ENCODE results near the gene GDF15. TPM values are rescaled to one million over a fixed set of nuclear protein-coding genes. Genes with fewer than 3 reads are reported as not detected.
"Not testable (repeated sequence)": the region's sequence is repeated elsewhere in the genome, so short reads cannot be mapped to it uniquely, and the experiment has no call there.

GDF15 gene
- total RNA-seq, 1 donor from 2014 or later, result 190 TPM

DNA sequence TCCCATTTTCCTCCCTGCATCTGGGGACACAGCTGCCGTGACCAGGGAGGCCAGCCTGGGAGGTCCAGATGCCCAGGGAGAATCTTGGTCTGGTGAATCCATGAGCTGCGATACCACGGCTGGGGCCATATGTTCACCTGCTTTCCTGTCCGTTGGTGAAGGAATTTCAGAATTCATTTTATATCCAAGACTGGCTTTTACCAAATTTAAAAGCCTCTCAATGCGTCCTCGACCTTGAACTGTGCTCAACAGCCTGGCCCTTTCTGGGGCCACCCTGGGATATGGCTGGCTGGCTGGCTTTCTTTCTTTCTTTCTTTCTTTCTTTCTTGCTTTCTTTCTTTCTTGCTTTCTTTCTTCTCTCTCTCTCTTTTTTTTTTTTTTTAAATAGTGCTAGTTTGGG, 22.2 kb upstream of the GDF15 start:
- DNase-seq (ENCODE audit: low read depth), result no peak

DNA sequence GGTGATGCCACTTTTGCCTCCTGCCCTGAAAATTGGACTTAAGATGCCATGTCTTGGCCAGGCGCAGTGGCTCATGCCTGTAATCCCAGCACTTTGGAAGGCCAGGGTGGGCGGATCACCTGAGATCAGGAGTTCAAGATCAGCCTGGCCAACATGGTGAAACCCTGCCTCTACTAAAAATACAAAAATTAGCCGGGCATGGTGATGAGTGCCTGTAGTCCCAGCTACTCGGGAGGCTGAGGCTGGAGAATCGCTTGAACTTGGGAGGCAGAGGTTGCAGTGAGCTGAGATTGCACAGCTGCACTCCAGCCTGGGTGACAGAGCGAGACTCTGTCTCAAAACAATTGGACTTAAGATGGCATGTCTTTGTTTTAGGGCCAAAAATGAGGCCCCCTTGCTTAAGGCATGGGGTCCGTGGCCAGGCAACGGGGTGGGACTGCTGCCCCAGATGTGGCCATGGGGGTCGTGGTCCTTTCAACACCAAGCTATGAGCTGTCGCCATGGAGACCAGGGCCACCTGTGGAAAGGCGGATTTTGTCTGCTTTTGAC, 21.6 kb upstream of the GDF15 start:
- not testable (repeated sequence) for DNase-seq (ENCODE audit: low read depth)

DNA sequence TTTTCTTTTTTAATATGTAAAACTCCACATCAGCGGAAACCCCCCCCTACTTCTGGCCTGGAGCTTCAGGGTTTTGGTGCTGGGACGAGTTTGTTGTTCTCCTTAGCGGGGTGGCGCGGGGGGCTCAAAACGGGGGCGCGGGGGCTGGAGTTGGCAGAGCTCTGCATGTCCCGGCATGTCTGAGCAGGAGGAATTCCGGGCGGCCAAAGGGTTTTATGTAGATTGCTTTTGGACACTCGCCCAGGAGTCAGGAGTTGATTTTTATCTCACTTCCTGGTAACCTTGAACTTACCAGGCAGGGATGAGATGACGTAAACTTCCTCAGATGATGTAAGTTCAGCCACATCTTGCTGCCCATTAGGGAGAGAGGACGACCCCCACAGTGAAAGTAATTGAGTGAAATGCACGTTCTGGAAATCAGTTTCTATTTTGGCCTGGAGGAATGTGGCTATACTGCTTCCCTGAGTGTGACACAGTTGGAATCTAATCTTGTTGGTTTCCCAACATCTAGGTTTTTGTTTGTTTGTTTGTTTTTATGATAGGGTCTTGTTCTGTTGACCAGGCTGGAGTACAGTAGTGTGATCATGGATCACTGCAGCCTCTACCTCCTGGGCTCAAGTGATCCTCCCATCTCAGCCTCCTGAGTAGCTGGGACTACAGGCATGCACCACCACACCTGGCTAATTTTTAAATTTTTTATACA, 21.0 kb upstream of the GDF15 start:
- peak; percentile 100 for DNase-seq (ENCODE audit: low read depth)

DNA sequence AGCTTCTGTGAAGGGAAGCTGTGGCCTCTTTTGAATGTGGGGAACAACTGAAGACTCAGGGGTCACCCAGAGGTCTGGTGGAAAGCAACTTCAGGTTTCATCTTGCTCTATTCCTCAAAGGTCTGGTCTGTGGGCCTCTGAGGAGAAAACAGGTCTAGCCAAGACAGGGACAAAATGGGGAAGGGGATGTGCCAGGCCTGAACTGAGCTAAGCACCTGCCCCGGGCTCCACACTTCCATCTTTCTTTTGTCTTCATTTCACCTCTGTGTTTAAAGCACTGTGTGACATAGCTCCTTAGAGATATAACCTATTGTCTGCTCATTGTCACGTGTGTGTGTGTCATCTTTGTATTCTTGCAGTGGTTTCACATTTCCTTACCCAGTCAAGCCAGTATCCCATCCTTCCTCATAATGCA, 19.9 kb upstream of the GDF15 start:
- peak; percentile 32 for DNase-seq (ENCODE audit: low read depth)

DNA sequence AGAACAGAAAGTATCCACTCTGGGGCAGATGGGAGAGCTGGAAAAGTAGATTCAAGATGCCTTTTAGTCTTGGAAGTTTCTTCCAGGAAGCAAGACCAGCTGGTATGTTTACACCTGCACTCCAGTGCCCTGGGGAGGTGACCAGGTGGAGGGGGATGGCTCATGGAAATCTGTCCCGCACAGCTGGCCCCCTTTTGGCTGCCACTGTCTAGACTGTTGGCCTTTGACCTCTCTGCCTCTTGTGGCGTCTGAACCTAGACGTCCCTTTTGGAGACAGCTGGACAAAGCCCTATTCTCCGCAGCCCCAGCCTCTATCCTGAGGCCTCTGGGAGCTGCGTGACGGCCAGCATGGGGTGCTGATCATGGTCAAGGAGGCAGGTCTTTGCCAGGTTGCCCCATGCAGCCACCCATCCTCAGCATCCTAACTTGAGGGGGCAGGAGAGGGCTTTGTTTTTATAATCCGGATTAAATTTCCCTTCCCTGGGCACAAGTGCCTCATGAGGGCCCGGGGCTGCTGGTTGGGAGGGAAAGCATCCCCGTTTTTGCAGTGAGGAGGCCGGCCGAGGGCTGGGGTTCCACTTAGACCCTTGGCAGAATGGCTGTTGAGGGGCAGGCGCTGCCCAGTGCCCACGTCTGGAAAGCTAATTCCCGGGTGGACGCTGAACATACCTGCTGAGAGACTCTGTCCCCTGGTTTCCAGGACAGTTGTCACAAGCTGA, 17.3 kb upstream of the GDF15 start:
- no peak for DNase-seq (ENCODE audit: low read depth)

DNA sequence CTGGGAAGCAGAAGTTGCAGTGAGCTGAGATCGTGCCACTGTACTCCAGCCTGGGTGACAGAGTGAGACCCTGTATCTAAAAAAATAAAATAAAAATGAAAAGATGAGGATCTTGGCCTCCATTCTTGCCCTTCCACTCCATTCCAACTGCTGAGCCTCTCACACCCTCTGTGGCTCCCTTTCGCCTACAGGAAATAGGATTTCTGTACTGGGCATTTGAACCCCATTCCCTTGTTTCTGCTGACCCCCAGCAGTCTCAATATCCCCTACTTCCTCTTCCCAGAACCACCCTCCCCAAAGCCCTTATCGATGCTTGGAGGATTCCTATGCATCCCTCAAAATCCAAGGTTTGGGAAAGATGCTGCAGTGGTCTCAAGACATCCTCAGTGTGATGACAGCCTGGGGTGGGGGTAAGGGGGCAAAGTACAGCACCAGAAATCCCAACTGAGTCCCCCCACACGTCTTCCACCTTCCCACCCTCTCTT, 12.5 kb upstream of the GDF15 start:
- DNase-seq (ENCODE audit: low read depth), result no peak

DNA sequence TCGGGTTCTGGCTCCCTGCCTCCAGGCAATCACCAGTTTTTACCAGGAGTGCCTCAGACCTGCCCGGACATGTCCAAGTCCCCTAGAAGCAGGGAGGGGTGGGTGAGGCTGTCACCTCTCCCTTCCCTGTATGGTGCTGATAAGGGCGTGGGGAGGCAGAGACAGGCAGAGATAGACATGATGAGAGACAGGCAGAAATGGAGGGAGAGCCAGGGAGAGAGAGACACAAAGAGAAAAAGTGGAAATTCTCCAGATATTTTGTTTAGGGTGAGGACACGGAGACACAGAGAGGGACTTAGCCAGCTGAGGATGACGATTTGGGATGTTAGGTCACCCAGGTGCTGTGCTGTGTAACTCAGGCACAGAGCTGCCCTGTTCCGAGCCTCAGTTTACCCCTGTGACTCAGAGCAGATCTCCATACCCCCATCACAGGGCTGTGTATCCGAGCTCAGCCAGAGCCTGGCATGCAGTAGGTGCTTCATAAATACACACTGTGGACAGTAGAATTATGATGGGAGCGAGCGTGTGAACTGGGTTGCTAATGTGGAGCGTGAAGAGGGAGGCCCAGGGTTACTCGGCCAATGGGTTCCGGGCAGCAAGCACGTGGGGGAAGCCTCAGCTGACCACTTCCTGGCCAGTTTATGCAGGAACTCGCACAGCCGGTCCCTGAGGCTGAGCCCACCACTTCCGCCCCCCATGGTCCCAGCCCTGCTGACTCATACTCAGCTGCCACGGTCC, 11.9 kb upstream of the GDF15 start:
- DNase-seq (ENCODE audit: low read depth), result peak; percentile 97

DNA sequence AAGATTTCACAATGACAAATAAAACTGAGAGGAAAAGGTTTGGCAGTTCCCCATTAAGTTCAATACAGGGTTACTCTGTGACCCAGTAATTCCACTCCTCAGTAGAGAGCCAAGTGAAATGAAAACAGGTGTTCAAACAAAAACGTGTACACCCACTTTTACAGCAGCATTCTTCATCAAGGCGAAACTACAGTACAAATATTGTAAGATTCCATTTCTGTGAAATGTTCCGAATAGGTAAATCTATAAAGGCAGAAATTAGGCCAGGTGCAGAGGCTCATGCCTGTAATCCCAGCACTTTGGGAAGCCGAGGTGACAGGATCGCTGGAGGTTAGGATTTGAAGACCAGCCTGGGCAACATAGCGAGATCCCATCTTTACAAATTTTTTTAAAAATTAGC, 8.9 kb upstream of the GDF15 start:
- no peak for DNase-seq (ENCODE audit: low read depth)

DNA sequence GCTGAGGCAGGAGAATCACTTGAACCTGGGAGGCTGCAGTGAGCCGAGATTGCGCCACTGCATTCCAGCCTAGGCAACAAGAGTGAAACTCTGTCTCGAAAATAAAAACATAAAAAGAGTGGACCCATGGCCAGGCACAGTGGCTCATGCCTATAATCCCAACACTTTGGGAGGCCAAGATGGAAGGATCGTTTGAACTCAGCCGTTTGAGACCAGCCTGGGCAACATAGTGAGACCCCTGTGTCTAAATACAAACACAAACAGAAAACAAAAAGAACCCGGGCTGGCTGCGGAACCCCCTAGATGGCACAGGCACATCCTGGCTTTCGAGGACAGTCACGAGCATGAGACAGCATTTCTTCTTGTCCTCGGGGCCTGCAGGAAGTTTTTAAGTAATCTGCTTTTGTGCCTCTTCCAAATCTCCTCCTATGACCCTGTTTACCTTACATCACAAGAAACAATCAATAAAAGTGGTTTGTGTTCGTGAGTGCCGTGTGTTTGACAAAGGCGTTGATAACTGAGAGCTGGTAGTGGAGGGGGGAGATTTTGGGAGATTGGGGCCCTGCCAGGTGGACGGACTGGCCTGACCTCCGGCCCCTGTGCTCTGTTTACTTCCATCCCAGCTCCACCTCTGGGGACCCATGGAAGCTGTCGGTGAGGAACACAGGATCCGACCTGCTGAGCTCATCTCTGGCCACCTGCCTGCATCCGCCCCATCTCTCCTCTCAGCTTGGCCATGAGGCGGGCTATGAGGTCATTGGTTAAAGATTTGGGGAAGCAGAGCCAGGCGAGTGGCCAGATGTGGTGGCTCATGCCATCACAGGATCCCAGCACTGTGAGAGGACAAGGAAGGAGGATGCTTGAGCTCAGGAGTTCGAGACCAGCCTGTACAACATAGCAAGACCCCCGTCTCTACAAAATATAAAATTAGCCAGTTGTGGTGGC, 5.9 kb upstream of the GDF15 start:
- peak; percentile 70 for DNase-seq (ENCODE audit: low read depth)

DNA sequence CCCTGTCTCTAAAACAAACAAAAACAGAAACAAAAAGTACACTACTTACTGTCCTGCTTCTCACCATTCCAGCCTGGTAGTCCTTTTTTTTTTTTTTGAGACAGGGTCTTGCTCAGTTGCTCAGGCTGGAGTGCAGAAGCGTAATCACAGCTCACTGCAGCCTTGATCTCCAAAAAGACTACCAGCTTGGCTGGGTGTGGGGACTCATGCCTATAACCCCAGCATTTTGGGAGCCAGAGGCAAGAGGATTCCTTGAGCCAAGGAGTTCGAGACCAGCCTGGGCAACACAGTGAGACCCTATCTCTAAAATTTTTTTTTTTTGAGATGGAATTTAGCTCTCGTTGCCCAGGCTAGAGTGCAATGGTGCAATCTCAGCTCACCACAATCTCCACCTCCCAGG, 5.1 kb upstream of the GDF15 start:
- no peak for DNase-seq (ENCODE audit: low read depth)

DNA sequence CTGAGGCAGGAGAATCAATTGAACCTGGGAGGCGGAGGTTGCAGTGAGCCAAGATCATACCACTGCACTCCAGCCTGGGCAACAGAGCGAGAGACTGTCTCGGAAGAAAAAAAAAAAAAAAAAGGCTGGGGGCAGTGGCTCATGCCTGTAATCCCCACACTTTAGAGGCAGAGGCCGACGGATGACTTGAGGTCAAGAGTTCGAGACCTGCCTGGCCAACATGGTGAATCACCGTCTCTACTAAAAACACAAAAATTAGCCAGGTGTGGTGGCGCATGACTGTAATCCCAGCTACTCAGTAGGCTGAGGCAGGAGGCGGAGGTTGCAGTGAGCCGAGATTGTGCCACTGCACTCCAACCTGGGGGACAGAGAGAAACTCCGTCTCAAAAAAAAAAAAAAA, 2.3 kb upstream of the GDF15 start:
- peak; percentile 61 for DNase-seq (ENCODE audit: low read depth)

DNA sequence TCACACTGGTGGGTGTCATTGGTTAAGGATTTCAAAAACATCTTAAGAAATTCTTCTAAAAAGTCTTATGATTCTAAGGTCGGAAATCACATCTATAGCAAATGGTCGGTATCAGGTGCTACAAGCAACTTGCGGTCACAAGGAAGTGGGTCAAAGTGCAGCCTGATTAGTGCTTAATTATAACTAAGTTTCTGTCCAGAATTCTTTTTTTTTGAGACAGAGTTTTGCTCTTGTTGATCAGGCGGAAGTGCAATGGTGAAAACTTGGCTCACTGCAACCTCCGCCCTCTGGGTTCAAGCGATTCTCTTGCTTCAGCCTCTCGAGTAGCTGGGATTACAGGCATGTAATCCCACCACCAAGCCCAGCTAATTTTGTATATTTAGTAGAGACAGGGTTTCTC, 1.2 kb upstream of the GDF15 start:
- DNase-seq (ENCODE audit: low read depth), result no peak

DNA sequence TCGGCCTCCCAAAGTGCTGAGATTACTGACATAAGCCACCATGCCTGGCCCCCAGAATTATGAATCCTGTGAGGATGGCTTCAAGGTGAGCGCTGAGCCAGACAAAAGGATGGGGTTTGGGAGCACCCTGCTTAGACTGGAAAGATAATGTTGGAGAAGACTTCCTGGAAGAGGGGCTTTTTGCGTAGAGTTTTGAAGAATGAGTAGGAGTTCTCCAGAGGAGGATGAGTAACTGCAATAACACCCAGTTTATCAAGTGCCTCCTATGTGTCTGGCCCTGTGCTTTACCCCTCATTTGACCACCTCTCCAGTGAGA, 641 bp upstream of the GDF15 start:
- no peak for DNase-seq (ENCODE audit: low read depth)

DNA sequence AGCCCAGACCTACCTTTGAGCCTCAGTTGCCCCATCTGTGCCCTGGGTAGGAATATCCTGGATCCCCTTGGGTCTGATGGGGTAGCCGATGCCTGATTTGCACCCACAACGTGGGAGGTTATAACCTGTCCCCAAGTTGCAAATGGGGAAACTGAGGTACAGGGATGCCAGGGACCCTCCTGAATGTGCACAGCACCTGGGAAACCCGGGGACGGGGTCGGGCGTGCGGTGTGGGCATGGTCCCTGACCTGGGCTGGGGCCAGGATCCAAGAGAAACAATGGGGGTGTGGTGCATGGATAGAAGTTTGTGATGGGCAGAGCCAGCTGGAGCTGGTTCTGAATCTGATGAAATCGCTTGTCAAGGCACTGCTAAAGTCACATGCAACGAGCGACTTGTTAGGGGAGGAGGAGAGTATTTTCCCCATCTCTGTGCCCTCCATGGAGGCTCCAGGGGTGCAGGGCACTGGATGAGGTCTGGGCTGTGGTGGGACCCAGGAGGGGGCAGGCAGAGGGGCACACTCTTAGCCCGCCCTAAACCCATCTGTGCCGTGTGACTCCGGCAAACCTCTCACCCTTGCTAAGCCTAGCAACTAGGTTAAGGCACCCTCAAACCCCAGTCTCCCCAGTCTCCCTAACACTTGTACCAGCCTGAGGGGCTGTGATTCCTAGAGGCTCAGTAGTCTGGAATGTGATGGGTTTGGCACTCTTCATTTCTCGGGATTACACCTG, 749 bp downstream of the GDF15 start:
- peak; percentile 53 for DNase-seq (ENCODE audit: low read depth)

DNA sequence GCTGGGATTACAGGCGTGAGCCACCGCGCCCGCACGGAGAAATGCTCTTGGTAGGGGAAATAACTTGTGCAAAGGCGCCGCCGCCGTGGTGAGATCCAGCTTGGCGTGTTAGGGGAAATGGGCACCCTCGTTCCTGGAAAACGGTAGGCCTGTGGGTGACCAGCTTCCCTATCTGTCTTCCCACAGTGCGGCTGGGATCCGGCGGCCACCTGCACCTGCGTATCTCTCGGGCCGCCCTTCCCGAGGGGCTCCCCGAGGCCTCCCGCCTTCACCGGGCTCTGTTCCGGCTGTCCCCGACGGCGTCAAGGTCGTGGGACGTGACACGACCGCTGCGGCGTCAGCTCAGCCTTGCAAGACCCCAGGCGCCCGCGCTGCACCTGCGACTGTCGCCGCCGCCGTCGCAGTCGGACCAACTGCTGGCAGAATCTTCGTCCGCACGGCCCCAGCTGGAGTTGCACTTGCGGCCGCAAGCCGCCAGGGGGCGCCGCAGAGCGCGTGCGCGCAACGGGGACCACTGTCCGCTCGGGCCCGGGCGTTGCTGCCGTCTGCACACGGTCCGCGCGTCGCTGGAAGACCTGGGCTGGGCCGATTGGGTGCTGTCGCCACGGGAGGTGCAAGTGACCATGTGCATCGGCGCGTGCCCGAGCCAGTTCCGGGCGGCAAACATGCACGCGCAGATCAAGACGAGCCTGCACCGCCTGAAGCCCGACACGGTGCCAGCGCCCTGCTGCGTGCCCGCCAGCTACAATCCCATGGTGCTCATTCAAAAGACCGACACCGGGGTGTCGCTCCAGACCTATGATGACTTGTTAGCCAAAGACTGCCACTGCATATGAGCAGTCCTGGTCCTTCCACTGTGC, 2.4 kb downstream of the GDF15 start:
- no peak for DNase-seq (ENCODE audit: low read depth)

DNA sequence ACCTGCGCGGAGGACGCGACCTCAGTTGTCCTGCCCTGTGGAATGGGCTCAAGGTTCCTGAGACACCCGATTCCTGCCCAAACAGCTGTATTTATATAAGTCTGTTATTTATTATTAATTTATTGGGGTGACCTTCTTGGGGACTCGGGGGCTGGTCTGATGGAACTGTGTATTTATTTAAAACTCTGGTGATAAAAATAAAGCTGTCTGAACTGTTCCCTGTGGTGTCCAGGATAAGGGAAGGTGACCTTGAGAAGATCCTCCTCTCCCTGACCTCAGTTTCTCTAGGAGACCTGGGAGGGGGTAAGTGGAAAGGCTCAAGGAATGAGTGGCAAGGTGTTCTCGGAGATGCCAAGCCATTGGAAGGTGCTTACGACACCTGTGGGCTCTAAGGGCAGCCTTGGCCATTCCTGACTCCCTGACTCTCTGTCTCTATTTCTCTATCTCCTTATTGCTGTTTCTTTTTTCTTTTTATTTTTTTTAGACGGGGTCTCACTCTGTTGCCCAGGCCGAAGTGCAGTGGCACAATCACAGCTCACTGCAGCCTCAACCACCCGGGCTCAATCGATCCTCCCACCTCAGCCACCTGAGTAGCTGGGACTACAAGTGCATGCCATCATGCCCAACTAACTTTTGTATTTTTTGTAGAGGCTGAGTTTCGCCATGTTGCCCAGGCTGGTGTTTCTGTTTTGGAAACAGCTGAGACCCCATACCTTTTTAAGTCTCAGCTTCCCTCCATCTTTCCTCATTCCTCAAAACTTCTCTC, 3.2 kb downstream of the GDF15 start:
- DNase-seq (ENCODE audit: low read depth), result no peak

DNA sequence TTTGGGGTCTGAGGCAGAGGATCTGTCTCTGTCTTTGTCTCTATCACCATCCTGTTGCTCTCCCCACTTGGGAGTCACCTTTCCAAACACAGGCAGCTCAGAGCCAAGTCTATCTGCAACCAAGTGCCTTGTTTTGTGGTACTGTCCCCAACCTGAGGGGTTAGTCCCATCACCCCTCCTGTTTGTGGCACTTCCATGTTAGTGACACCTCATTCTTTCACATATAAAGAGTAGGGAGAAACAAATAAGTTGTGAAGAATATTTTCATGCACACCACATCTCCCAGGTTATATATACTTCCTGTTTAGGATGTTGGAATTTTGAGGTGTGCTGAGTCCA, 3.7 kb downstream of the GDF15 start:
- DNase-seq (ENCODE audit: low read depth), result no peak

DNA sequence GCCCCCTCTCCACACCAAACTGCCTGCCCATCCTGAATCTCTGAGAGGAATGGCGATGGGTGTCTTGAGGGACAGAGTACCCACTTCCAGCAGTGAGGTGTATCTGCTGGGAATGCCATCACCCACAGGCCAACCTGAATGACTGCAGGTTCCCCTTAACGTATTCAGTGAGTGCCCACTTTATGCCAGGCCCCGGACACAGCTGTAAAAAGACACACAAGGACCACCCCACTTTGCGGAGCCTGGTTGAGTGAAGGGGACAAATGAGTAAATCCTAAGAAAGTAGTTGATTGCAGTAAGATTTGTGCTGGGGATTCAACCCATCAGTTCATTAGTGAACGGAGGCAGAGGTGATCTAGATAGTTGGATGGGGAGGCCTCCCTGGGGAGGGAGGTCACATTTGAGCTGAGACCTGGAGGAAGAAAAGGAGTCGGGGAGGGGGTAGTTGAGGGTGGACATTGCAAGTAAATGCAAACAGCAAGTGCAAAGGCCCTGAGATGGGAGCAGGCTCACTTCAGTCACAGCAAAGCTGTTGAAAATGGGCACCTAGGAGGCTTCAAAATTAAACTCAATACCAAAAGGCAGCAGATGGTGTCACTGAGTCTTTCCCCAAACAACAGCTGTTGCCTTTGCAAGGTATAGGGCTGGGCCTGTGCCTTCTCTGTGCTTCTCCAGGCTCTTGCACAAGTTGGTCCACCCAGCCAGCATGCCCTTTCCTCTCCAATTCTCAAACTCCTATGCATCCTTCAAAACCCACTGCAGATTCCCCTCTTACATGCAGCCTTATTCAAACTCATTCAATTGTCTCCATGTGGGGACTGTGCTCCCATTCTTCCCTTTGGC, 4.3 kb downstream of the GDF15 start:
- peak; percentile 75 for DNase-seq (ENCODE audit: low read depth)

Data from renal cortical epithelial cell (primary cell).